HK-2 (cell line): ENCODE results near the gene FREM2.

Experiments
- DNase-seq: peaks from one replicate; pipeline ENCODE4 v3.0.0-alpha.2; 2018; ENCODE audit not compliant: unreplicated experiment

The FREM2 gene, protein sequence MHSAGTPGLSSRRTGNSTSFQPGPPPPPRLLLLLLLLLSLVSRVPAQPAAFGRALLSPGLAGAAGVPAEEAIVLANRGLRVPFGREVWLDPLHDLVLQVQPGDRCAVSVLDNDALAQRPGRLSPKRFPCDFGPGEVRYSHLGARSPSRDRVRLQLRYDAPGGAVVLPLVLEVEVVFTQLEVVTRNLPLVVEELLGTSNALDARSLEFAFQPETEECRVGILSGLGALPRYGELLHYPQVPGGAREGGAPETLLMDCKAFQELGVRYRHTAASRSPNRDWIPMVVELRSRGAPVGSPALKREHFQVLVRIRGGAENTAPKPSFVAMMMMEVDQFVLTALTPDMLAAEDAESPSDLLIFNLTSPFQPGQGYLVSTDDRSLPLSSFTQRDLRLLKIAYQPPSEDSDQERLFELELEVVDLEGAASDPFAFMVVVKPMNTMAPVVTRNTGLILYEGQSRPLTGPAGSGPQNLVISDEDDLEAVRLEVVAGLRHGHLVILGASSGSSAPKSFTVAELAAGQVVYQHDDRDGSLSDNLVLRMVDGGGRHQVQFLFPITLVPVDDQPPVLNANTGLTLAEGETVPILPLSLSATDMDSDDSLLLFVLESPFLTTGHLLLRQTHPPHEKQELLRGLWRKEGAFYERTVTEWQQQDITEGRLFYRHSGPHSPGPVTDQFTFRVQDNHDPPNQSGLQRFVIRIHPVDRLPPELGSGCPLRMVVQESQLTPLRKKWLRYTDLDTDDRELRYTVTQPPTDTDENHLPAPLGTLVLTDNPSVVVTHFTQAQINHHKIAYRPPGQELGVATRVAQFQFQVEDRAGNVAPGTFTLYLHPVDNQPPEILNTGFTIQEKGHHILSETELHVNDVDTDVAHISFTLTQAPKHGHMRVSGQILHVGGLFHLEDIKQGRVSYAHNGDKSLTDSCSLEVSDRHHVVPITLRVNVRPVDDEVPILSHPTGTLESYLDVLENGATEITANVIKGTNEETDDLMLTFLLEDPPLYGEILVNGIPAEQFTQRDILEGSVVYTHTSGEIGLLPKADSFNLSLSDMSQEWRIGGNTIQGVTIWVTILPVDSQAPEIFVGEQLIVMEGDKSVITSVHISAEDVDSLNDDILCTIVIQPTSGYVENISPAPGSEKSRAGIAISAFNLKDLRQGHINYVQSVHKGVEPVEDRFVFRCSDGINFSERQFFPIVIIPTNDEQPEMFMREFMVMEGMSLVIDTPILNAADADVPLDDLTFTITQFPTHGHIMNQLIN (N-terminal part only)

GRCh38 chr13:38686577-38687245 is at the start of gene FREM2:
FREM2 (plus strand) TSS chr13:38687077; CDS start chr13:38687345, 268 bp downstream.
- DNase-seq = peak; percentile 62

DNA sequence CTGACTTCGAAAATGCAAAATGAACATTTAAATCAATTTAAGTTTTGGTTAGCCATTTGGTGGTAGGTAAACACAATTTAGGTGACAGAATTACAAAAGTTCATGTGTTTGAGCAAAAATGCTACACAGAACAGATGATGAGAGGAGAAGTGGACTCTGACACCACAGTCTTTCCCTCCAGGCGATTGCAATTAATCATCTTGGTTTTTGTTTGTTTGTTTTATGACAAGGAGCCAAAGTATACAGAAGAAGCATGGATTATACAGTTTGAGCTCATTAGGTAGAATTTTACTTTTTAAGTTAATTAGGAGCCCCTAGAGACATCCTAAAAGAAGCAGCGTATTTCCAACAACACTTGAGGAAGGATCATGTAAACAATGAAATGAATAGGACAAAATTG is 49.3 kb upstream of the FREM2 start:
- DNase-seq = no peak

- no peak for DNase-seq
These were observed 45.5 kb upstream of the FREM2 start for GRCh38 chr13:38641164-38641948.

DNA sequence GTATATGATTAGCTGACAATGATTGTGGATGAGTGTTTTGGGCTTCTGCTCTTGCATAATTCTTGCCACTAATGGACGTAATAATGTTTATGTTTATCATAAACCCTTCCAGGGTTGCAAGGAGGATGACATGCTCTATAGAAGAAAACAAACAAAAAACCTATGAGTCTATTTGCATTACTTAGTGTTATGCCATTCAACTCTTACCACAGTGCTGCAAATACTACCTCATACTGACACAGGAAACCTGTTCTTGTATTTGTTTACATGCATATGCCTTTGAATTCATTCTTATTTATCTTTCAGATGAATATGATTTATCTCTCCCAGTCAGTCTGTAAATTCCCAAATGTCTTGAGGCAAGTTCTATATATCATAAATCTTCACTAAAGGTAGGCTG is 39.6 kb upstream of the FREM2 start:
- no peak for DNase-seq

- DNase-seq = no peak
These were observed 38.0 kb upstream of the FREM2 start for GRCh38 chr13:38648912-38649311.

- no peak for DNase-seq
These were observed 30.2 kb upstream of the FREM2 start for GRCh38 chr13:38656699-38657098.

DNA sequence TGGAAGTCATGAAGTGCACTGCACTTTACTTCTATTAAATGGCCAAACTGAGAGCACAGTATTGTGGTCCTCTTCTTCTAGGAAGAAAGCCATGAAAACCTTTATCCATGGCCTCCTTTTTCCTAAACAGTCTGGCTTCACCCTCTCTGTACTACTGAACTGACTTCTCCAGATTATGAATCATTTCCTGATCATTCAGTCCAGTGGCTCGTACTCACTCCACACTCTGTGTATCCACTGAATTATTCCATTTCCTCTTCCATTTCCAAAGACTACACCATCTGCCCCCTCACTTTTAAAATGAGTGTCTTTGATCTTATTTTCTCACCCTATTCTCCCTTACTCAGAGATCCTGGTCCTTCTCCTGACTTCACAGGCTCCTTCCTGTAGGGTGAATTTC is 29.7 kb upstream of the FREM2 start:
- DNase-seq = no peak

GRCh38 chr13:38658906-38659305 is 28.0 kb upstream of the FREM2 start:
- no peak for DNase-seq

DNA sequence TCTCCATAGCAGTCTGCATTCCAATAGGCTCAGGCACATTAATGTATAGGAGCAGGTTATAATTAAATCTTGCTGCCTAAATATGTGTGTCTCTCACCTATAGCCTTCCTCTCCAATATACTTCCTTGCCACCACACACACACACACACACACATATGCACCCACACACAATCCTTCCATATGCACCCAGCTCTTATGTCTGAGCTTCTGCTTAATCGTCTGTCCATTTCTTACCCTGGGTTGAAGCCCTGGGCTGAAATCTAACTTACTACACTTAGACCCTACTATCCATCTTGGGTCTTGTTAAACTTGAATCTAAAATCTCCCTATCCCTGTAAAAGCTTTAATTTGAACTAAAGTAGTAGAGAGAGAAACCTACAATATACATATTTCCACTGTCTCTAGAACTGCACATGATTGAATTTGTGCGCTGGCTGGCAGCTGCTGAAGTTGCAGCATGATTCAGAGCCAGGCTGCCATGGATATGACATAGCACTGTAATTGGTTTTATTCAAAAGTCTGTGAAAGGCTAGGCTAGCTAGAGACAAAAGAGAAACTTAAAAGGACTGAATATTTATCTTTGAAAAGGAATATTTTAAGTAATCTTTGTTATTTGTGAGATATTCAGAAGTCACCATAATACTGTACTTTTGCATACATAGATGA is 25.7 kb upstream of the FREM2 start:
- no peak for DNase-seq

DNA sequence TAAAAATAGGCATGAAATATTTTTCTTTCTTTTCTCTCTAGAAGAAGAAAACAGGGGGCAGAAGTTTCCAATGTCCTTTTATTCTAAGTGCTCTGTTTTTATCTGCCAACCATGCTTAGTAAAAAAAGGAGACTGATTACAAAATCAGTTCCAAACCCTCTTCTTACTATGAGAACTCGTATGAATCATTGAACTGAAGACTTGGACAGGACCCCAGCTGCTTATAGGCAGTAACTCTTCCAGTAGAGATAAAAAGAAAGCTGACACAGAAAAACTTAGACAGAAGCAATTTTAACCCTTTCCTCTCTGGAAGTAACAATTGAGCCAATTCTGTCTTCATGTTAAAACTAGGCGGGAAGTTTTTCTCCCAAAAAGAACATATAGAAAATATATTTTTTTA is 24.5 kb upstream of the FREM2 start:
- no peak for DNase-seq

GRCh38 chr13:38664906-38665305 is 22.0 kb upstream of the FREM2 start:
- DNase-seq = no peak

GRCh38 chr13:38667526-38668109 is 19.3 kb upstream of the FREM2 start:
- no peak for DNase-seq

- no peak for DNase-seq
These were observed 17.5 kb upstream of the FREM2 start for GRCh38 chr13:38669234-38669964.

- DNase-seq = no peak
These were observed 16.2 kb upstream of the FREM2 start for GRCh38 chr13:38670627-38671026.

- DNase-seq = no peak
These were observed 14.9 kb upstream of the FREM2 start for GRCh38 chr13:38671980-38672379.

- no peak for DNase-seq
These were observed 12.7 kb upstream of the FREM2 start for GRCh38 chr13:38674208-38674607.

DNA sequence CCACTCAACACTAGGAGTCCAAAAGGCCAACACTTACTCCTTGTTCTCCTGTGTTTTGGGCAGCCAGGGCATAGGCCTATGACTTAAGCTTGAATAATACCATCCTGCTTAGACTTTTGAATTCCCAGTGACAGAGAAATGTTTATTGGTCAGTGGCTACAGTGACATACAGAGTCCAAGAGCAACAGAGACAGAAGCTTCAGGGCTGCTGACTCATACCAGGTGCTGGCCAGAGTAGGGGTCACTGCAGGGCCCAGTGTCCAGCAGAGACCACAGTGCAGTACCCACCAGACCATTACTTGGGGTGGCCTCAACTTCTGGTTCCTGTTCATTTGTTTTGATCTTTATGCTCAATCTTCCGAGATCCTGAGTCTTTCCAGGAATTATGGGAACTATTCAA is 6.0 kb upstream of the FREM2 start:
- DNase-seq = no peak

DNA sequence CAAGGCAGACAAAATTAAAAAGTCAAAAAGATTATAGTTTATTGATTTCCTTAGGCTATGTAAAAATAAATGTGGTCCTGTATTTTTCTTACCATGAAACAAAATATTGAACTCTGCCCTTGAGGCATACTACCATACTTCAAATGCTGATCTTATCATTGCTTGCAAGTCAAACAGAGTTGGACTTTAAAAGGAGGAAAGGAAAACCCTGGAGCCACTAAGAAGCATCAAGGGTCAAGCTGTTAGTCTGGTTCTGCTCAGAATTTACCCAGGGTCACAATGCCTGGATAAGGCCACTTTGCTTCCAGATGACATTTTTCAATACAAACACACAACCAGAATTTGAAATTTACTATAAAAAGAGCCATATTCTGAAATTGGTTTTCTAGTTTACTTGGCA is 2.2 kb upstream of the FREM2 start:
- DNase-seq = no peak

DNA sequence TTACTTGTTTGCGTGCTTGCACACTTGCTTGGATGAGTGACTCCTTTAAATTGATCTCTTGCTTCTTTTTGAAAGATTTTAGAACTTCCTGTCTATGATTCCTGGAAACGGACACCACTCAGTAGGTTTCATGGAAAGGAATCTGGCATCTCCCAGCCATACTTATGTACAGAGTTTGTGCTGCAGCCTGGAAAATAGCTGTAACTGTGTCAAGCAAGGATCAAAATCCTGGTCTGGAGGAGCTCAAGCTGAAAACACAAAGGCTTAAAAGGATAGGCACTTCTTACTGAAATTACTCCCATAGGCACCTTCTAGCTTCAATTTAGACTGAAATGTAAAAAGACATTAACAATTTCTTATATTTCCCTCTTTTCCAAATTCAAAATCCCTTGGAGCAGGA is 1.4 kb upstream of the FREM2 start:
- no peak for DNase-seq
